Ishikawa (cell line): Measurements from ENCODE around the gene GDE1.

Experiments used
- CEBPB ChIP-seq: IDR thresholded peaks from 2 replicates; pipeline ENCODE4 v1.6.1; 2012
- CREB1 ChIP-seq: IDR thresholded peaks from 2 replicates; pipeline ENCODE4 v1.6.1; 2012; ENCODE audit warnings: low read depth
- EGR1 ChIP-seq: IDR thresholded peaks from 2 replicates; pipeline ENCODE4 v1.6.1; 2012
- EP300 ChIP-seq: IDR thresholded peaks from 2 replicates; pipeline ENCODE4 v1.6.1; 2012; ENCODE audit warnings: borderline replicate concordance
- FOXM1 ChIP-seq: IDR thresholded peaks from 2 replicates; pipeline ENCODE4 v1.6.1; 2012; ENCODE audit warnings: low read depth, borderline replicate concordance
- MAX ChIP-seq: IDR thresholded peaks from 2 replicates; pipeline ENCODE4 v1.6.1; 2012
- NFIC ChIP-seq: IDR thresholded peaks from 2 replicates; pipeline ENCODE4 v1.6.1; 2012
- RAD21 ChIP-seq: IDR thresholded peaks from 2 replicates; pipeline ENCODE4 v1.6.1; 2012; ENCODE audit warnings: low read depth
- REST ChIP-seq: IDR thresholded peaks from 2 replicates; pipeline ENCODE4 v1.6.1; 2012; ENCODE audit warnings: low read depth, mild to moderate bottlenecking
- TAF1 ChIP-seq: IDR thresholded peaks from 2 replicates; pipeline ENCODE4 v1.6.1; 2012; ENCODE audit warnings: low read depth, mild to moderate bottlenecking
- TCF12 ChIP-seq: IDR thresholded peaks from 2 replicates; pipeline ENCODE4 v1.6.1; 2012; ENCODE audit warnings: low read depth
- TEAD4 ChIP-seq: IDR thresholded peaks from 2 replicates; pipeline ENCODE4 v1.6.1; 2012
- USF1 ChIP-seq: IDR thresholded peaks from 2 replicates; pipeline ENCODE4 v1.6.1; 2012
- YY1 ChIP-seq: IDR thresholded peaks from 2 replicates; pipeline ENCODE4 v1.6.1; 2012; ENCODE audit warnings: low read depth
- ZBTB7A ChIP-seq: IDR thresholded peaks from 2 replicates; pipeline ENCODE4 v1.6.1; 2012; ENCODE audit warnings: low read depth

GDE1 gene

GRCh38 chr16:19468300-19468699 is 53.6 kb downstream of the GDE1 start:
- TF ChIP-seq REST: no peak
- no peak for TF ChIP-seq ZBTB7A
- no peak for TF ChIP-seq EGR1
- TF ChIP-seq NFIC: no peak
- TF ChIP-seq TAF1: no peak
- no peak for TF ChIP-seq TCF12
- no peak for TF ChIP-seq RAD21
- no peak for TF ChIP-seq MAX
- TF ChIP-seq EP300: no peak
- TF ChIP-seq CREB1: no peak
- TF ChIP-seq YY1: no peak
- TF ChIP-seq USF1: no peak
- TF ChIP-seq CEBPB: no peak
- TF ChIP-seq FOXM1: no peak
- no peak for TF ChIP-seq TEAD4

GRCh38 chr16:19463468-19464315 is 58.2 kb downstream of the GDE1 start:
- TF ChIP-seq CEBPB (no peak), RAD21 (no peak), MAX (no peak), EGR1 (no peak), TCF12 (no peak), REST (no peak), TEAD4 (no peak), YY1 (no peak), TAF1 (no peak), NFIC (no peak), EP300 (no peak), CREB1 (no peak), ZBTB7A (no peak), USF1 (no peak), FOXM1 (no peak)

GRCh38 chr16:19460397-19460796 is 61.5 kb downstream of the GDE1 start:
- TF ChIP-seq CREB1 (no peak), REST (no peak), ZBTB7A (no peak), YY1 (no peak), USF1 (no peak), TCF12 (no peak), EGR1 (no peak), RAD21 (no peak), CEBPB (no peak), TEAD4 (no peak), MAX (no peak), NFIC (no peak), FOXM1 (no peak), TAF1 (no peak), EP300 (no peak)
